ENCODE results near the gene MYOCOS. TPM values are rescaled to one million over a fixed set of nuclear protein-coding genes. Genes with fewer than 3 reads are reported as not detected.

The MYOCOS gene
- total RNA-seq, 2 experiments from 2014 or later, result 0.14 TPM; not detected in 1

GRCh38 chr1:171663036-171663853 is 41.2 kb downstream of the MYOCOS start:
- Histone ChIP-seq H3K27ac (ENCODE audit: low read depth in 1 of 2, low read length in 2 of 2) (no peak overlapping the region), H3K4me1 (ENCODE audit: insufficient read depth, low read length) (no peaks in the 10 kb centered on the region), H3K9me3 (ENCODE audit: control insufficient read depth in 1 of 2, insufficient read depth in 1 of 2, low read length in 2 of 2) (no peaks in the 10 kb centered on the region), H3K27me3 (ENCODE audit: control insufficient read depth in 1 of 2, insufficient read depth in 2 of 2, low read length in 2 of 2) (peaks cover 0 to 4% of the 10 kb centered on the region in 2 experiments), H3K36me3 (ENCODE audit: insufficient read depth, low read length) (no peaks in the 10 kb centered on the region), H3K4me3 (ENCODE audit: low read length) (no peak overlapping the region)
- H3K9me3 Mint-ChIP-seq, result no peaks in the 10 kb centered on the region
- ATAC-seq (ENCODE audit: poor library complexity) (no peak), DNase-seq (no peak)
- H3K27ac Mint-ChIP-seq, result no peak overlapping the region
- POLR2A ChIA-PET, result no interaction called here
- no peak overlapping the region for H3K4me3 Mint-ChIP-seq
- no peaks in the 10 kb centered on the region for H3K4me1 Mint-ChIP-seq (ENCODE audit: low read depth)
- CTCF ChIA-PET, result no interaction called here
- intact Hi-C loops (cut with DNase I, micrococcal nuclease), result no loop called here
- H3K27me3 Mint-ChIP-seq, result peaks cover 6% of the 10 kb centered on the region
- no peaks in the 10 kb centered on the region for H3K36me3 Mint-ChIP-seq (ENCODE audit: low read depth)
- TF ChIP-seq CTCF (IDR thresholded peaks at IDR 0.05), result no peak

- H3K4me1 ChIP-seq (ENCODE audit: insufficient read depth, low read length), result no peaks in the 10 kb centered on the region
- Mint-ChIP-seq H3K9me3 (no peaks in the 10 kb centered on the region), H3K27me3 (peaks cover 6% of the 10 kb centered on the region), H3K4me3 (no peak overlapping the region), H3K27ac (no peak overlapping the region), H3K36me3 (ENCODE audit: low read depth) (no peaks in the 10 kb centered on the region), H3K4me1 (ENCODE audit: low read depth) (no peaks in the 10 kb centered on the region)
- peaks cover 0 to 4% of the 10 kb centered on the region in 2 experiments for H3K27me3 ChIP-seq (ENCODE audit: control insufficient read depth in 1 of 2, insufficient read depth in 2 of 2, low read length in 2 of 2)
- ATAC-seq (ENCODE audit: poor library complexity) (no peak), DNase-seq (no peak)
- TF ChIP-seq CTCF (IDR thresholded peaks at IDR 0.05), result no peak
- H3K9me3 ChIP-seq (ENCODE audit: control insufficient read depth in 1 of 2, insufficient read depth in 1 of 2, low read length in 2 of 2), result no peaks in the 10 kb centered on the region
- intact Hi-C loops (cut with DNase I, micrococcal nuclease), result no loop called here
- POLR2A ChIA-PET, result no interaction called here
- CTCF ChIA-PET, result no interaction called here
- H3K4me3 ChIP-seq (ENCODE audit: low read length), result no peak overlapping the region
- H3K36me3 ChIP-seq (ENCODE audit: insufficient read depth, low read length), result no peaks in the 10 kb centered on the region
- H3K27ac ChIP-seq (ENCODE audit: low read depth in 1 of 2, low read length in 2 of 2), result no peak overlapping the region
Measured at GRCh38 chr1:171663854-171664575, 42.0 kb downstream of the MYOCOS start.

GRCh38 chr1:171664976-171665375 is 42.9 kb downstream of the MYOCOS start:
- POLR2A ChIA-PET, result no interaction called here
- H3K36me3 Mint-ChIP-seq (ENCODE audit: low read depth), result no peaks in the 10 kb centered on the region
- H3K27me3 Mint-ChIP-seq, result peaks cover 6% of the 10 kb centered on the region
- no peak overlapping the region for H3K4me3 Mint-ChIP-seq
- no peak for DNase-seq
- intact Hi-C loops (cut with DNase I, micrococcal nuclease), result no loop called here
- H3K4me1 ChIP-seq (ENCODE audit: insufficient read depth, low read length), result no peaks in the 10 kb centered on the region
- H3K27me3 ChIP-seq (ENCODE audit: control insufficient read depth in 1 of 2, insufficient read depth in 2 of 2, low read length in 2 of 2), result peaks cover 0 to 4% of the 10 kb centered on the region in 2 experiments
- TF ChIP-seq CTCF (IDR thresholded peaks at IDR 0.05), result no peak
- no peak for ATAC-seq (ENCODE audit: poor library complexity)
- no peaks in the 10 kb centered on the region for H3K4me1 Mint-ChIP-seq (ENCODE audit: low read depth)
- no peaks in the 10 kb centered on the region for H3K9me3 ChIP-seq (ENCODE audit: control insufficient read depth in 1 of 2, insufficient read depth in 1 of 2, low read length in 2 of 2)
- no peaks in the 10 kb centered on the region for H3K9me3 Mint-ChIP-seq
- H3K27ac Mint-ChIP-seq, result no peak overlapping the region
- CTCF ChIA-PET, result no interaction called here
- H3K27ac ChIP-seq (ENCODE audit: low read depth in 1 of 2, low read length in 2 of 2), result no peak overlapping the region
- no peak overlapping the region for H3K4me3 ChIP-seq (ENCODE audit: low read length)
- no peaks in the 10 kb centered on the region for H3K36me3 ChIP-seq (ENCODE audit: insufficient read depth, low read length)
